SH-SY5Y (cell line): ENCODE results near the gene PLA2G4B.

Experiments used
- GATA2 ChIP-seq: IDR thresholded peaks from 2 replicates; pipeline ENCODE4 v1.6.1; 2011; ENCODE audit warnings: mild to moderate bottlenecking, low read depth, low read length
- GATA3 ChIP-seq: IDR thresholded peaks from 2 replicates; pipeline ENCODE4 v1.6.1; 2011; ENCODE audit warnings: low read depth, mild to moderate bottlenecking, low read length, moderate library complexity

GRCh38 chr15:41825572-41826535 is 12.8 kb upstream of the PLA2G4B start:
- TF ChIP-seq GATA3 (no peak), GATA2 (no peak)
